ENCODE data around the gene C14orf119.
A peak's percentile ranks its signal among the peaks of the same experiment; 100 is the strongest.
"Not testable (repeated sequence)": the region's sequence is repeated elsewhere in the genome, so short reads cannot be mapped to it uniquely, and the experiment has no call there.

The C14orf119 gene

GRCh38 chr14:23091294-23092225 lies 3.7 kb upstream of the C14orf119 start:
- no peak for DNase-seq

GRCh38 chr14:23093104-23093503 lies 2.2 kb upstream of the C14orf119 start:
- DNase-seq: no peak

GRCh38 chr14:23093526-23093925 lies 1.8 kb upstream of the C14orf119 start:
- DNase-seq: no peak

- no peak for DNase-seq
These were observed 1.2 kb upstream of the C14orf119 start for GRCh38 chr14:23093991-23094665.

GRCh38 chr14:23094666-23095195 lies 574 bp upstream of the C14orf119 start, which contains the start of gene ACIN1:
TSS of gene ACIN1 (minus strand) at chr14:23095136. CDS start at chr14:23095112, 24 bp downstream.
- DNase-seq: no peak

- no peak for DNase-seq
These were observed 2.5 kb downstream of the C14orf119 start for GRCh38 chr14:23097786-23098185.

- peak in 1 of 2 experiments; percentile 44 for DNase-seq
These were observed 4.0 kb downstream of the C14orf119 start for GRCh38 chr14:23099212-23099861.

- peak in 1 of 2 experiments; percentile 38 for DNase-seq
These were observed 6.1 kb downstream of the C14orf119 start for GRCh38 chr14:23101213-23101970.

GRCh38 chr14:23101986-23102625 lies 6.8 kb downstream of the C14orf119 start:
- no peak for DNase-seq

- DNase-seq: no peak
These were observed 7.5 kb downstream of the C14orf119 start for GRCh38 chr14:23102801-23103200.

- DNase-seq: no peak
These were observed 8.3 kb downstream of the C14orf119 start for GRCh38 chr14:23103581-23103980.

- no peak for DNase-seq
These were observed 8.8 kb downstream of the C14orf119 start for GRCh38 chr14:23104070-23104590.

- no peak for DNase-seq
These were observed 9.5 kb downstream of the C14orf119 start, which contains the start of gene CIROP for GRCh38 chr14:23104591-23105347. TSS of gene CIROP (minus strand) at chr14:23104989. CDS start at chr14:23104920, 69 bp downstream.

- DNase-seq: no peak
These were observed 10.1 kb downstream of the C14orf119 start for GRCh38 chr14:23105348-23105824.

GRCh38 chr14:23106747-23107045 lies 11.4 kb downstream of the C14orf119 start:
- no peak for DNase-seq

GRCh38 chr14:23107620-23108019 lies 12.3 kb downstream of the C14orf119 start:
- DNase-seq: not testable (repeated sequence)

GRCh38 chr14:23108169-23108568 lies 12.9 kb downstream of the C14orf119 start:
- not testable (repeated sequence) for DNase-seq

- DNase-seq: no peak
These were observed 14.5 kb downstream of the C14orf119 start for GRCh38 chr14:23109769-23110168.

- peak in 1 of 2 experiments; percentile 48 for DNase-seq
These were observed 15.5 kb downstream of the C14orf119 start for GRCh38 chr14:23110579-23111365.

Data from NCI-H524 (cell line).